ENCODE results near the gene MPP3. TPM values are rescaled to one million over a fixed set of nuclear protein-coding genes. Genes with fewer than 3 reads are reported as not detected.

The MPP3 gene
- polyA plus RNA-seq, 1 donor (not counting 4 experiments of a cell fraction or from before 2014, with no cell fraction given), result 7.4 TPM

GRCh38 chr17:43875476-43876147, 42.7 kb upstream of the MPP3 start:
- Histone ChIP-seq H3K4me2 (ENCODE audit: control insufficient read depth, extremely low read depth, insufficient read depth, low read depth, low read length) (no peak overlapping the region), H3K4me1 (ENCODE audit: control insufficient read depth, extremely low read depth, insufficient read depth, low read length) (peaks cover 5% of the 10 kb centered on the region), H3K9me1 (ENCODE audit: control insufficient read depth, extremely low read depth, insufficient read depth, low read length) (no peaks in the 10 kb centered on the region), H3K9me3 (ENCODE audit: control insufficient read depth, low read depth, low read length) (no peaks in the 10 kb centered on the region), H3K4me3 (ENCODE audit: control insufficient read depth in 2 of 3, extremely low read depth in 1 of 3, insufficient read depth in 2 of 3, low read depth in 1 of 3, low read length in 3 of 3) (no peak overlapping the region), H3K27ac (ENCODE audit: control insufficient read depth, insufficient read depth, low read length) (no peak overlapping the region), H3K27me3 (ENCODE audit: control insufficient read depth, extremely low read depth, insufficient read depth, low read length) (no peaks in the 10 kb centered on the region), H3K79me2 (ENCODE audit: control insufficient read depth, insufficient read depth, low read length) (no peaks in the 10 kb centered on the region), H4K20me1 (ENCODE audit: control insufficient read depth, extremely low read depth, insufficient read depth, low read length) (no peaks in the 10 kb centered on the region), H3K36me3 (ENCODE audit: control insufficient read depth in 2 of 2, extremely low read depth in 1 of 2, insufficient read depth in 2 of 2, low read length in 2 of 2) (no peaks in the 10 kb centered on the region), H3K9ac (ENCODE audit: control insufficient read depth, extremely low read depth, insufficient read depth, low read length) (no peak overlapping the region), H2AFZ (ENCODE audit: control insufficient read depth, low read length) (no peak overlapping the region)
- FAIRE-seq, result no peak
- TF ChIP-seq EZH2 (IDR thresholded peaks at IDR 0.05; ENCODE audit: low read length) (no peak), CTCF (optimal IDR thresholded peaks at IDR 0.05 in 1 of 3, IDR thresholded peaks at IDR 0.05 in 1 of 3, conservative IDR thresholded peaks at IDR 0.05 in 1 of 3; ENCODE audit: extremely low read depth in 1 of 3, insufficient read depth in 2 of 3, low read length in 3 of 3) (no peak)
- dilution Hi-C loops (cut with MboI; ENCODE audit: extremely low pct_ligation_motif_present, low sequenced_read_pairs), result no loop called here
- no peak for DNase-seq (ENCODE audit: low read depth, low spot score)

- no peak overlapping the region for H3K4me3 ChIP-seq (ENCODE audit: control insufficient read depth in 2 of 3, extremely low read depth in 1 of 3, insufficient read depth in 2 of 3, low read depth in 1 of 3, low read length in 3 of 3)
- no peak overlapping the region for H3K4me2 ChIP-seq (ENCODE audit: control insufficient read depth, extremely low read depth, insufficient read depth, low read depth, low read length)
- dilution Hi-C loops (cut with MboI; ENCODE audit: extremely low pct_ligation_motif_present, low sequenced_read_pairs), result no loop called here
- no peaks in the 10 kb centered on the region for H3K36me3 ChIP-seq (ENCODE audit: control insufficient read depth in 2 of 2, extremely low read depth in 1 of 2, insufficient read depth in 2 of 2, low read length in 2 of 2)
- no peaks in the 10 kb centered on the region for H3K27me3 ChIP-seq (ENCODE audit: control insufficient read depth, extremely low read depth, insufficient read depth, low read length)
- H3K79me2 ChIP-seq (ENCODE audit: control insufficient read depth, insufficient read depth, low read length), result no peaks in the 10 kb centered on the region
- no peaks in the 10 kb centered on the region for H4K20me1 ChIP-seq (ENCODE audit: control insufficient read depth, extremely low read depth, insufficient read depth, low read length)
- DNase-seq (ENCODE audit: low read depth, low spot score) (no peak), FAIRE-seq (no peak)
- H3K27ac ChIP-seq (ENCODE audit: control insufficient read depth, insufficient read depth, low read length), result no peak overlapping the region
- TF ChIP-seq CTCF (optimal IDR thresholded peaks at IDR 0.05 in 1 of 3, IDR thresholded peaks at IDR 0.05 in 1 of 3, conservative IDR thresholded peaks at IDR 0.05 in 1 of 3; ENCODE audit: extremely low read depth in 1 of 3, insufficient read depth in 2 of 3, low read length in 3 of 3), result no peak
- TF ChIP-seq EZH2 (IDR thresholded peaks at IDR 0.05; ENCODE audit: low read length), result no peak
- H3K9me1 ChIP-seq (ENCODE audit: control insufficient read depth, extremely low read depth, insufficient read depth, low read length), result no peaks in the 10 kb centered on the region
- no peaks in the 10 kb centered on the region for H3K9me3 ChIP-seq (ENCODE audit: control insufficient read depth, low read depth, low read length)
- H3K9ac ChIP-seq (ENCODE audit: control insufficient read depth, extremely low read depth, insufficient read depth, low read length), result no peak overlapping the region
- H3K4me1 ChIP-seq (ENCODE audit: control insufficient read depth, extremely low read depth, insufficient read depth, low read length), result peaks cover 5% of the 10 kb centered on the region
- H2AFZ ChIP-seq (ENCODE audit: control insufficient read depth, low read length), result no peak overlapping the region
These were observed 41.3 kb upstream of the MPP3 start for GRCh38 chr17:43874293-43874692.

Measured in keratinocyte (primary cell).